Mesendoderm (in vitro differentiated cells): Measurements from ENCODE around the gene SLC25A2.
"Not testable (repeated sequence)": the region's sequence is repeated elsewhere in the genome, so short reads cannot be mapped to it uniquely, and the experiment has no call there.

ENCODE experiments used
- DNase-seq: peaks from one replicate; pipeline ENCODE4 v3.0.0; 2013
- H2AK5ac ChIP-seq: 2 replicates; pipeline ENCODE4 v1.6.1; 2013; ENCODE audit warnings: low read length, inconsistent platforms
- H2BK120ac ChIP-seq: 2 replicates; pipeline ENCODE4 v1.6.1; 2013; ENCODE audit warnings: low read depth, mild to moderate bottlenecking, low read length, moderate library complexity, mixed read lengths
- H2BK15ac ChIP-seq: replicated peaks from 2 replicates; pipeline ENCODE4 v1.6.1; 2013; ENCODE audit warnings: low read depth, mild to moderate bottlenecking, moderate library complexity
- H2BK5ac ChIP-seq: 2 replicates; pipeline ENCODE4 v1.6.1; 2013; ENCODE audit warnings: low read length, inconsistent platforms
- H3K18ac ChIP-seq: 2 replicates; pipeline ENCODE4 v1.6.1; 2013; ENCODE audit warnings: mild to moderate bottlenecking, low read length, mixed read lengths
- H3K23ac ChIP-seq: one replicate; pipeline ENCODE4 v1.6.1; 2013; ENCODE audit warnings: low read length
- H3K27ac ChIP-seq: 2 replicates; pipeline ENCODE4 v1.5.1; 2013; ENCODE audit warnings: low read depth, mild to moderate bottlenecking, inconsistent platforms, low read length, moderate library complexity
- H3K27me3 ChIP-seq: 2 replicates; pipeline ENCODE4 v1.6.1; 2013; ENCODE audit warnings: low read length, control low read depth, mild to moderate bottlenecking, inconsistent platforms; ENCODE audit not compliant: insufficient read depth, poor library complexity
- H3K36me3 ChIP-seq: 2 replicates; pipeline ENCODE4 v1.6.1; 2013; ENCODE audit warnings: low read length, inconsistent platforms; ENCODE audit not compliant: control insufficient read depth, insufficient read depth
- H3K4ac ChIP-seq: one replicate; pipeline ENCODE4 v1.6.1; 2013; ENCODE audit warnings: low read depth, mild to moderate bottlenecking, low read length, moderate library complexity
- H3K4me1 ChIP-seq: 2 replicates; pipeline ENCODE4 v1.6.1; 2013; ENCODE audit warnings: low read depth, low read length, inconsistent platforms; ENCODE audit not compliant: control insufficient read depth
- H3K4me2 ChIP-seq: 2 replicates; pipeline ENCODE4 v1.6.1; 2013; ENCODE audit warnings: low read length
- H3K4me3 ChIP-seq: 2 replicates; pipeline ENCODE4 v1.5.1; 2013; ENCODE audit warnings: mild to moderate bottlenecking, low read length
- H3K56ac ChIP-seq: one replicate; pipeline ENCODE4 v1.6.1; 2013; ENCODE audit warnings: low read length
- H3K79me1 ChIP-seq: 2 replicates; pipeline ENCODE4 v1.6.1; 2013; ENCODE audit warnings: low read length, inconsistent platforms
- H3K79me2 ChIP-seq: 2 replicates; pipeline ENCODE4 v1.6.1; 2013; ENCODE audit warnings: mild to moderate bottlenecking, low read length; ENCODE audit not compliant: control insufficient read depth, insufficient read depth
- H3K9ac ChIP-seq: 2 replicates; pipeline ENCODE4 v1.6.1; 2013; ENCODE audit warnings: low read length, inconsistent platforms
- H4K5ac ChIP-seq: one replicate; pipeline ENCODE4 v1.6.1; 2013; ENCODE audit warnings: low read length
- H4K8ac ChIP-seq: one replicate; pipeline ENCODE4 v1.6.1; 2013; ENCODE audit warnings: low read depth, mild to moderate bottlenecking, control low read depth, low read length, moderate library complexity
- WGBS: extraction: QIAGEN DNeasy Blood & Tissue Kit; methylation state at CpG from one replicate; pipeline ENCODE4 v1.1.7; 2013; ENCODE audit warnings: low lambda C conversion rate, missing lambda C conversion rate; ENCODE audit not compliant: insufficient coverage; ENCODE audit errors: extremely low coverage; 5-methylcytosine and 5-hydroxymethylcytosine counted together

Gene SLC25A2

DNA sequence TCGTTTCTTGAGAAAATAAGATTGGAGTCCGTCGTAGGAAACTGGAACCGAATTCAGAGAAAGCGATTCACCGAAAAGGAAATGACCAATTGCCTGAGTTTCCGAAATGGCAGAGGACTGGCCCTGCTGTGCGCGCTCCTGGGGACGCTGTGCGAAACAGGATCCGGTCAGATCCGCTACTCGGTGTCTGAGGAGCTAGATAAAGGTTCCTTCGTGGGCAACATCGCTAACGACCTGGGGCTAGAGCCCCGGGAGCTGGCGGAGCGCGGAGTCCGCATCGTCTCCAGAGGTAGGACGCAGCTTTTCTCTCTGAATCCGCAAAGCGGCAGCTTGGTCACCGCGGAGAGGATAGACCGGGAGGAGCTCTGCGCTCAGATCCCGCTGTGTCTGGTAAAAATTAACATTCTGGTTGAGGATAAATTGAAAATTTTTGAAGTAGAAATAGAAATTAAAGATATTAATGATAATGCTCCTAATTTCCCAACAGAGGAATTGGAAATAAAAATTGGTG, 40.2 kb upstream of the SLC25A2 start:
- no peak overlapping the region for H4K8ac ChIP-seq
- no peak overlapping the region for H3K4me2 ChIP-seq
- H2AK5ac ChIP-seq, result no peak overlapping the region
- H3K36me3 ChIP-seq, result no peaks in the 10 kb centered on the region
- no peak overlapping the region for H4K5ac ChIP-seq
- H3K9ac ChIP-seq, result no peak overlapping the region
- H2BK120ac ChIP-seq, result no peak overlapping the region
- H3K56ac ChIP-seq, result no peak overlapping the region
- no CpG with 5 or more reads among the region's 31 CpGs for WGBS
- no peak overlapping the region for H2BK5ac ChIP-seq
- H3K23ac ChIP-seq, result no peak overlapping the region
- no peak overlapping the region for H3K4me3 ChIP-seq
- no peaks in the 10 kb centered on the region for H3K4me1 ChIP-seq
- no peaks in the 10 kb centered on the region for H3K27me3 ChIP-seq
- no peak overlapping the region for H3K27ac ChIP-seq
- no peak overlapping the region for H3K4ac ChIP-seq
- DNase-seq, result no peak
- no peak overlapping the region for H3K18ac ChIP-seq
- H2BK15ac ChIP-seq, result no peak overlapping the region
- H3K79me1 ChIP-seq, result no peaks in the 10 kb centered on the region
- H3K79me2 ChIP-seq, result no peaks in the 10 kb centered on the region

DNA sequence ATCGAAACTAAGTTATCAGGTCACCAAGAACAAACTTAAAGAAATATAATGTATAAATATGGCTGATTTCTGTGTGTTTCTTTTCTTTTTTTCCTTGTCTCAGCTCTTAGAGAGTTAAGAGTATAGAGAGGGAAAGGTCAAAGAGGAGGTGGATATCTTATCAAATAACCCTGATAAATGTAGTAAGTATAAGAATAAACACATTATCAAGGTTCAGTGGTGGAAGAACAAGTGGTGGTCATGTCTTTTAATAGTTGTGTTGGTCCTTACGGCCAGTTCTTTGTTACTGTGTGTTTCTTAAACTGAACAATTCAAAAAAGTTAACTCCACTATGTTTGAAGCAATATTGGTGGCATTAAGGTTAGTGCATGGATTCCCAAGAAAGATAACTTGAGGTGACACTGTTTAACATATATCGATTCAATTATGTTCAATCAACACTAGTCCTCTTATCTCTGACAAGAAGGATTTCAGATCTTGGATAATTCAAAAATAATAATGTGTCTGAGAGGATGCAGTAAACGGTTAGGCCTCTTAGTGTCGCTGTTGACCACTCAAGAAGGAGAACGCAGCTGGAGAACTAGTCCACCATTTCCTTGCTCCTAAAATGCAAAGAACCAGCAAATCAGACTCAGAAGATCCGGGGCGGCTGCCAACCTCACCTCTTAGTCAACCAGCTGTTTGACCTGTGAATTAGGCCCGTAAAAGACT, 39.5 kb upstream of the SLC25A2 start, which contains the start of gene PCDHGA3:
Gene PCDHGA3, plus strand, starts transcription at position 588 of the 711 bp plus-strand sequence. CDS start 205 bp downstream, outside the sequence.
- Histone ChIP-seq H4K5ac (no peak within 1 kb of the TSS), H3K4me1 (no peaks in the 10 kb centered on the region), H3K56ac (no peak within 1 kb of the TSS), H3K27ac (no peak within 1 kb of the TSS), H4K8ac (no peak within 1 kb of the TSS), H3K36me3 (no peaks in the 10 kb centered on the region), H2BK15ac (no peak within 1 kb of the TSS), H2BK5ac (no peak within 1 kb of the TSS), H3K23ac (no peak within 1 kb of the TSS), H3K18ac (no peak within 1 kb of the TSS), H3K4me2 (no peak within 1 kb of the TSS), H3K79me1 (no peaks in the 10 kb centered on the region), H3K27me3 (no peaks in the 10 kb centered on the region), H3K4ac (no peak within 1 kb of the TSS), H3K9ac (no peak within 1 kb of the TSS), H2BK120ac (no peak within 1 kb of the TSS), H3K79me2 (no peaks in the 10 kb centered on the region), H3K4me3 (no peak within 1 kb of the TSS), H2AK5ac (no peak within 1 kb of the TSS)
- no CpG with 5 or more reads among the region's 9 CpGs for WGBS
- DNase-seq, result peak; percentile 37

DNA sequence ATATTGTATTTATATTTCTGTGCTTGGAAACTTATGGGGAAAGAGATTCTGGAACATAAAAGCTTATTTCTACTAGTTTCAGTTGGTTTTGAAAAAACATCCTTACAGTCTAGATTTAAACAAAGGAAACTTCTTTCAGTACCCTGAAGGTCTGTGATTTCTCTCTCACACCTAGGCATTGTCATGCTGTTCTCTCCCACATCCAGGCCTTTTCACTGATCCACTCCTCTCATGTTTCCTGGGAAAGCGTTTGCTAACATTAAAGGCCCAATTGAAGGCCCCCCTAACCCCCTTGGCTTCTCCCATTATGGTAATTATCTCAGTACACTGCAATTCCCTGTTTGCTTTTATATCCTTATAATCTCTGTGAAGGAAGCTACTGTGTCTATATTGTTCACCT, 38.9 kb upstream of the SLC25A2 start:
- Histone ChIP-seq H3K27me3 (no peaks in the 10 kb centered on the region), H3K36me3 (no peaks in the 10 kb centered on the region), H3K79me2 (no peaks in the 10 kb centered on the region), H3K9ac (no peak overlapping the region), H2BK15ac (no peak overlapping the region), H3K79me1 (no peaks in the 10 kb centered on the region), H2BK120ac (no peak overlapping the region), H3K23ac (no peak overlapping the region), H2BK5ac (no peak overlapping the region), H3K27ac (no peak overlapping the region), H3K4me3 (no peak overlapping the region), H3K4ac (no peak overlapping the region), H3K4me2 (no peak overlapping the region), H3K56ac (no peak overlapping the region), H3K18ac (no peak overlapping the region), H4K8ac (no peak overlapping the region), H3K4me1 (no peaks in the 10 kb centered on the region), H4K5ac (no peak overlapping the region), H2AK5ac (no peak overlapping the region)
- no CpG with 5 or more reads among the region's 1 CpG for WGBS
- DNase-seq, result no peak

DNA sequence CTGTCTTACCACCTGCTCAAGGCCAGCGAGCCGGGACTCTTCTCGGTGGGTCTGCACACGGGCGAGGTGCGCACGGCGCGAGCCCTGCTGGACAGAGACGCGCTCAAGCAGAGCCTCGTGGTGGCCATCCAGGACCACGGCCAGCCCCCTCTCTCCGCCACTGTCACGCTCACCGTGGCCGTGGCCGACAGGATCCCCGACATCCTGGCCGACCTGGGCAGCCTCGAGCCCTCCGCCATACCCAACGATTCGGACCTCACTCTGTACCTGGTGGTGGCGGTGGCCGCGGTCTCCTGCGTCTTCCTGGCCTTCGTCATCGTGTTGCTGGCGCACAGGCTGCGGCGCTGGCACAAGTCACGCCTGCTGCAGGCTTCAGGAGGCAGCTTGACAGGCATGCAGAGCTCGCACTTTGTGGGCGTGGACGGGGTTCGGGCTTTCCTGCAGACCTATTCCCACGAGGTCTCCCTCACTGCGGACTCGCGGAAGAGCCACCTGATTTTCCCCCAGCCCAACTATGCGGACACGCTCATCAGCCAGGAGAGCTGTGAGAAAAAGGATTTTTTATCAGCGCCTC, 37.0 kb upstream of the SLC25A2 start:
- not testable (repeated sequence) for DNase-seq, H4K8ac ChIP-seq, H3K23ac ChIP-seq, H3K4ac ChIP-seq, H3K4me1 ChIP-seq, H2AK5ac ChIP-seq, H2BK15ac ChIP-seq, H3K9ac ChIP-seq, H3K4me2 ChIP-seq, H3K27ac ChIP-seq, H3K79me2 ChIP-seq, H3K18ac ChIP-seq, H3K4me3 ChIP-seq, H4K5ac ChIP-seq, H3K56ac ChIP-seq, H2BK5ac ChIP-seq, H3K79me1 ChIP-seq, H3K36me3 ChIP-seq, H3K27me3 ChIP-seq, H2BK120ac ChIP-seq
- no CpG with 5 or more reads among the region's 45 CpGs for WGBS

DNA sequence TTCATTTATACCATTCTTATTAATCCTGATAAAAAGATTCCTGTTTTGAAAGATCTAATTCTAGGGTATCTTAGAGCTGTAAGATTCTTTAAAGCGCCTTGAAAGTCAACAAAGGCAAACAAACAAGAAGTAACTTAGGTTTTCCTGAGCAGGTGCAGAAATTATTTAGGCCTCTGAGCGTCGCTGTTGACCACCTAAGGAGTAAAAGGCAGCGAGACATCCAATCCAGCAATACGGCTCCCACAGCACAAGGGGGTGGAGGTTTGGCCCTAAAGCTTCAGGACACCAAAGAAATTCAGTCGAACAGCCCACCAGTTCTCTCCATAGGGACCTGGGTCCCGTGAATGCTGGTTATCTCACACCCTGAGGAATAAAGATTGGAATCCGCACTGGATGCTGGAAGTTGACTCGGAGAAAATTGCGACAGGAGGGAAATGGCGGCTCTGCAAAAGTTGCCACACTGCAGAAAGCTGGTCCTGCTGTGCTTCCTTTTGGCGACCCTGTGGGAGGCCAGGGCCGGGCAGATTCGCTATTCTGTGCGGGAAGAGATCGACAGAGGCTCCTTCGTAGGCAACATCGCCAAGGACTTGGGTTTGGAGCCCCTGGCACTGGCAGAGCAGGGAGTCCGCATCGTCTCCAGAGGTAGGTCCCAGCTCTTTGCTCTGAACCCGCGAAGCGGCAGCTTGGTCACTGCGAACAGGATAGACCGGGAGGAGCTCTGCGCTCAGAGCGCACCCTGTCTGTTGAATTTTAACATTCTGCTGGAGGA, 34.9 kb upstream of the SLC25A2 start, which contains the start of gene PCDHGA2:
Gene PCDHGA2, plus strand, starts transcription at position 223 of the 769 bp plus-strand sequence.
- H3K36me3 ChIP-seq, result no peaks in the 10 kb centered on the region
- no peak within 1 kb of the TSS for H3K4ac ChIP-seq
- no peaks in the 10 kb centered on the region for H3K79me2 ChIP-seq
- H3K4me1 ChIP-seq, result no peaks in the 10 kb centered on the region
- no peak within 1 kb of the TSS for H2BK15ac ChIP-seq
- no peaks in the 10 kb centered on the region for H3K79me1 ChIP-seq
- peak; percentile 59 for DNase-seq
- H2BK5ac ChIP-seq, result no peak within 1 kb of the TSS
- H3K56ac ChIP-seq, result no peak within 1 kb of the TSS
- no CpG with 5 or more reads among the region's 27 CpGs for WGBS
- H3K27ac ChIP-seq, result no peak within 1 kb of the TSS
- no peak within 1 kb of the TSS for H4K5ac ChIP-seq
- H4K8ac ChIP-seq, result no peak within 1 kb of the TSS
- H3K4me3 ChIP-seq, result no peak within 1 kb of the TSS
- H3K23ac ChIP-seq, result no peak within 1 kb of the TSS
- no peak within 1 kb of the TSS for H3K4me2 ChIP-seq
- no peaks in the 10 kb centered on the region for H3K27me3 ChIP-seq
- H3K9ac ChIP-seq, result no peak within 1 kb of the TSS
- H2BK120ac ChIP-seq, result no peak within 1 kb of the TSS
- H2AK5ac ChIP-seq, result no peak within 1 kb of the TSS
- no peak within 1 kb of the TSS for H3K18ac ChIP-seq
